A549 (cell line): Measurements from ENCODE around the gene CACNA1I. TPM values are rescaled to one million over a fixed set of nuclear protein-coding genes. Genes with fewer than 3 reads are reported as not detected.

Experiments used
- ATAC-seq, 2 experiments: fragments of 200-7000 bp in 1 of 2; fragments of >200 bp in 1 of 2; cut with Nextera tagmentation in 1 of 2; cut with Tn5 transposase in 1 of 2; 3 replicates each; pipeline versions ENCODE4 v1.8.0 to v1.9.1; 2018 to 2020; ENCODE audit warnings: mild to moderate bottlenecking in 1 of 2, moderate library complexity in 1 of 2
- CTCF ChIA-PET: fragments of 300-600 bp; sonication (Branson Sonifier 250); formaldehyde crosslinking; extraction: SDS; loops from one replicate; lab custom pipeline; 2021; ENCODE audit warnings: antibody characterized with exemption, inconsistent platforms; lab: Yijun Ruan, JAX
- POLR2A ChIA-PET: fragments of 350-600 bp; formaldehyde crosslinking; extraction: SDS; loops from one replicate; lab custom pipeline; 2021; ENCODE audit warnings: antibody characterized with exemption, inconsistent platforms; lab: Yijun Ruan, JAX
- DNase-seq, 2 experiments: peaks; one replicate each; pipeline versions ENCODE4 v3.0.0 to v3.0.0-alpha.2; 2011 to 2016; ENCODE audit warnings: low read depth in 1 of 2, low spot score in 1 of 2
- FAIRE-seq: peaks from 2 replicates; lab custom pipeline; 2011; peaks lifted over from hg19 to GRCh38; lab: Jason Lieb, UNC
- H3K27ac ChIP-seq, 2 experiments: fragments of >200 bp; sonication (Bioruptor Twin); formaldehyde crosslinking; 3 replicates each; pipeline ENCODE4 v1.5.1; 2016 to 2017
- H3K4me1 ChIP-seq: fragments of >200 bp; sonication (Bioruptor Twin); formaldehyde crosslinking; 3 replicates; pipeline ENCODE4 v1.6.1; 2016
- H3K4me2 ChIP-seq: fragments of >200 bp; sonication (Bioruptor Twin); formaldehyde crosslinking; 3 replicates; pipeline ENCODE4 v1.6.1; 2016
- H3K4me3 ChIP-seq: fragments of >200 bp; sonication (Bioruptor Twin); formaldehyde crosslinking; 3 replicates; pipeline ENCODE4 v1.5.1; 2016
- H3K9me3 ChIP-seq: fragments of >200 bp; sonication (Bioruptor Twin); formaldehyde crosslinking; 3 replicates; pipeline ENCODE4 v1.6.1; 2016
- ATOH8 ChIP-seq: fragments of 250-450 bp; sonication (Bioruptor Pico); IDR thresholded peaks from 2 replicates; pipeline ENCODE4 v1.5.0; 2020; ENCODE audit warnings: low read depth, mild to moderate bottlenecking, moderate library complexity
- CBX2 ChIP-seq: fragments of 200-600 bp; sonication (generic); IDR thresholded peaks from 2 replicates; pipeline ENCODE4 v1.6.1; 2016; ENCODE audit warnings: low read depth, mild to moderate bottlenecking, borderline replicate concordance
- CBX8 ChIP-seq: fragments of 200-600 bp; sonication (generic); IDR thresholded peaks from 2 replicates; pipeline ENCODE4 v1.6.1; 2016
- CHD2 ChIP-seq: fragments of 150-350 bp; IDR thresholded peaks from 2 replicates; pipeline ENCODE4 v1.6.1; 2014; ENCODE audit warnings: low read length; ENCODE audit not compliant: partially characterized antibody
- EHMT2 ChIP-seq: fragments of 200-600 bp; sonication (generic); IDR thresholded peaks from 2 replicates; pipeline ENCODE4 v1.6.1; 2016; ENCODE audit warnings: antibody characterized with exemption, low read depth, mild to moderate bottlenecking, moderate library complexity
- FOXS1 ChIP-seq: fragments of 250-450 bp; sonication (Bioruptor Pico); IDR thresholded peaks from 2 replicates; pipeline ENCODE4 v1.5.0; 2020; ENCODE audit warnings: mild to moderate bottlenecking, moderate library complexity
- HDAC2 ChIP-seq: fragments of 200-600 bp; sonication (generic); IDR thresholded peaks from 2 replicates; pipeline ENCODE4 v1.6.1; 2016
- HES2 ChIP-seq: fragments of >200 bp; sonication (Bioruptor Twin); formaldehyde crosslinking; IDR thresholded peaks from 2 replicates; pipeline ENCODE4 v1.6.1; 2016
- HEYL ChIP-seq: fragments of 250-450 bp; sonication (Bioruptor Pico); IDR thresholded peaks from 2 replicates; pipeline ENCODE4 v1.8.0; 2021; ENCODE audit warnings: mild to moderate bottlenecking, moderate library complexity
- HMGXB4 ChIP-seq: fragments of 250-450 bp; sonication (Bioruptor Pico); IDR thresholded peaks from 2 replicates; pipeline ENCODE4 v1.5.0; 2021; ENCODE audit warnings: mild to moderate bottlenecking, moderate library complexity, borderline replicate concordance
- HOXA7 ChIP-seq: fragments of 250-450 bp; sonication (Bioruptor Pico); IDR thresholded peaks from 2 replicates; pipeline ENCODE4 v1.5.0; 2020; ENCODE audit warnings: mild to moderate bottlenecking, moderate library complexity
- HOXB13 ChIP-seq: fragments of 250-450 bp; sonication (Bioruptor Pico); IDR thresholded peaks from 2 replicates; pipeline ENCODE4 v1.5.0; 2020; ENCODE audit warnings: low read depth, mild to moderate bottlenecking, moderate library complexity
- HOXB5 ChIP-seq: fragments of 250-450 bp; sonication (Bioruptor Pico); IDR thresholded peaks from 2 replicates; pipeline ENCODE4 v1.5.0; 2020; ENCODE audit warnings: mild to moderate bottlenecking, moderate library complexity
- JUN ChIP-seq, 2 experiments: fragments of >200 bp; sonication (Bioruptor Twin); formaldehyde crosslinking; IDR thresholded peaks; 2 replicates in 1 of 2; 3 replicates in 1 of 2; pipeline ENCODE4 v1.6.1; 2016 to 2017
- JUNB ChIP-seq: fragments of >200 bp; sonication (Bioruptor Twin); formaldehyde crosslinking; IDR thresholded peaks from 2 replicates; pipeline ENCODE4 v1.6.1; 2016
- MYC ChIP-seq: IDR thresholded peaks from 2 replicates; pipeline ENCODE4 v1.6.1; 2012; ENCODE audit warnings: mild to moderate bottlenecking, inconsistent platforms, low read length, improper control_type of control experiment, borderline replicate concordance
- NFE2L2 ChIP-seq: fragments of 150-350 bp; conservative IDR thresholded peaks from 2 replicates; pipeline ENCODE4 v1.6.1; 2014; ENCODE audit warnings: low read length
- NPAS2 ChIP-seq: fragments of 250-450 bp; sonication (Bioruptor Pico); IDR thresholded peaks from 2 replicates; pipeline ENCODE4 v1.8.0; 2022; ENCODE audit warnings: mild to moderate bottlenecking, moderate library complexity, borderline replicate concordance
- RNF2 ChIP-seq: fragments of 200-600 bp; sonication (generic); IDR thresholded peaks from 2 replicates; pipeline ENCODE4 v1.6.1; 2016; ENCODE audit warnings: low read depth, mild to moderate bottlenecking, antibody characterized with exemption, moderate library complexity, borderline replicate concordance
- SMC3 ChIP-seq: fragments of >200 bp; sonication (Bioruptor Twin); formaldehyde crosslinking; IDR thresholded peaks from 3 replicates; pipeline ENCODE4 v1.6.1; 2018; ENCODE audit warnings: inconsistent platforms
- SREBF2 ChIP-seq: fragments of 450-650 bp; IDR thresholded peaks from 2 replicates; pipeline ENCODE4 v1.6.1; 2014; ENCODE audit warnings: mild to moderate bottlenecking, moderate library complexity
- TFCP2L1 ChIP-seq: fragments of 250-450 bp; sonication (Bioruptor Pico); IDR thresholded peaks from 2 replicates; pipeline ENCODE4 v1.5.0; 2021; ENCODE audit warnings: mild to moderate bottlenecking
- ZFP36 ChIP-seq: fragments of 450-650 bp; IDR thresholded peaks from 2 replicates; pipeline ENCODE4 v1.6.1; 2014; ENCODE audit warnings: borderline replicate concordance; ENCODE audit not compliant: partially characterized antibody
- ZNF302 ChIP-seq: fragments of 250-450 bp; sonication (Bioruptor Pico); IDR thresholded peaks from 2 replicates; pipeline ENCODE4 v1.9.0; 2021; ENCODE audit warnings: inconsistent platforms, mild to moderate bottlenecking, moderate library complexity
- ZSCAN20 ChIP-seq: fragments of 250-450 bp; sonication (Bioruptor Pico); IDR thresholded peaks from 2 replicates; pipeline ENCODE4 v1.8.0; 2022; ENCODE audit warnings: mild to moderate bottlenecking, moderate library complexity
- WGBS: methylation state at CpG from one replicate; pipeline ENCODE4 v1.1.6; 2017; ENCODE audit errors: missing lambda C conversion rate; 5-methylcytosine and 5-hydroxymethylcytosine counted together
- polyA plus RNA-seq, 4 experiments: library from polyadenylated mRNA; depleted of rRNA in 3 of 4; stranded (reverse); fragments of >200 nt; fragmentation: RNase III in 1 of 4; extraction: RNeasy Plus Mini Kit Qiagen cat#74134 plus additional on column Dnase treatment in 1 of 4; gene quantifications; 2 replicates in 3 of 4; 3 replicates in 1 of 4; pipeline ENCODE4 v1.2.3, GENCODE V29; 2011 to 2017

The CACNA1I gene
- polyA plus RNA-seq, 2 of the 4 experiments (the other 2 are of a cell fraction) = 0.03 to 0.13 TPM

GRCh38 chr22:39598017-39598965 is 27.7 kb downstream of the CACNA1I start:
- peaks cover 4% of the 10 kb centered on the region; the same call in 1 of the 3 replicates for H3K9me3 ChIP-seq
- H3K27ac ChIP-seq = no peak overlapping the region; a peak in 1 of 6 replicates
- CTCF ChIA-PET = no interaction called here
- POLR2A ChIA-PET = no interaction called here
- H3K4me2 ChIP-seq = peak overlapping the region; percentile 34; the same call in 1 of the 3 replicates
- H3K4me1 ChIP-seq = peaks cover 7% of the 10 kb centered on the region
- peak; percentile 14 to 40 for DNase-seq
- TF ChIP-seq HMGXB4 (CRISPR knock-in tag) (no peak), JUN (IDR thresholded peaks at IDR 0.05) (no peak), HOXB13 (CRISPR knock-in tag) (no peak), FOXS1 (CRISPR knock-in tag) (no peak), CBX8 (no peak), JUNB (no peak), ZFP36 (no peak), CHD2 (no peak), HEYL (CRISPR knock-in tag) (no peak), ATOH8 (no peak), NFE2L2 (no peak)
- TF ChIP-seq, all 56 proteins: peak for 0
- peak; percentile 73 to 88 for ATAC-seq
- H3K4me3 ChIP-seq = no peak overlapping the region
- WGBS = 55% methylated on average over 25 of the region's 36 CpGs
- FAIRE-seq = no peak

GRCh38 chr22:39600491-39601179 is 30.1 kb downstream of the CACNA1I start:
- Histone ChIP-seq H3K4me3 (no peak overlapping the region), H3K27ac (no peak overlapping the region), H3K4me1 (no peaks in the 10 kb centered on the region), H3K4me2 (no peak overlapping the region)
- DNase-seq (no peak), FAIRE-seq (no peak), ATAC-seq (no peak)
- CTCF ChIA-PET = interaction anchor here (1.7 kb wide), 1 partner anchor 13 kb away, joined by 5 read pairs; no protein-coding TSS in a partner anchor
- POLR2A ChIA-PET = no interaction called here
- WGBS = 82% methylated on average over 18 of the region's 18 CpGs
- TF ChIP-seq SMC3 (no peak), HES2 (no peak), CBX2 (no peak), ZSCAN20 (CRISPR knock-in tag) (no peak), ZNF302 (no peak)
- TF ChIP-seq, all 56 proteins: peak for 0
- H3K9me3 ChIP-seq = peaks cover 9% of the 10 kb centered on the region; the same call in 1 of the 3 replicates

GRCh38 chr22:39601180-39601535 is 30.6 kb downstream of the CACNA1I start:
- ChIA-PET CTCF (interaction anchor here (1.7 kb wide), 1 partner anchor 12 kb away, joined by 5 read pairs; no protein-coding TSS in a partner anchor), POLR2A (no interaction called here)
- FAIRE-seq (no peak), ATAC-seq (no peak), DNase-seq (no peak)
- Histone ChIP-seq H3K4me2 (no peak overlapping the region), H3K9me3 (peaks cover 9% of the 10 kb centered on the region; the same call in 1 of the 3 replicates), H3K4me3 (no peak overlapping the region), H3K27ac (no peak overlapping the region), H3K4me1 (no peaks in the 10 kb centered on the region)
- WGBS = 38% methylated on average over 7 of the region's 9 CpGs
- TF ChIP-seq SMC3 (no peak), SREBF2 (no peak), ZFP36 (no peak), HMGXB4 (CRISPR knock-in tag) (no peak), TFCP2L1 (CRISPR knock-in tag) (no peak), MYC (no peak), EHMT2 (no peak), HDAC2 (no peak), CHD2 (no peak), RNF2 (no peak), NPAS2 (CRISPR knock-in tag) (no peak), HOXB5 (CRISPR knock-in tag) (no peak), HES2 (no peak), JUN (IDR thresholded peaks at IDR 0.05) (no peak), ZSCAN20 (CRISPR knock-in tag) (no peak), HOXA7 (CRISPR knock-in tag) (no peak), CBX2 (no peak)
